Measurements from ENCODE around the gene RAB1B.

RAB1B gene

GRCh38 chr11:66268244-66268951, at the start of gene RAB1B:
Gene RAB1B (plus strand): TSS chr11:66268639. CDS start chr11:66268680, 41 bp downstream.
- DNase-seq (ENCODE audit: low spot score) = peak; percentile 99

- DNase-seq (ENCODE audit: low spot score) = no peak
Observed at GRCh38 chr11:66218846-66219620, 49.4 kb upstream of the RAB1B start.

DNA sequence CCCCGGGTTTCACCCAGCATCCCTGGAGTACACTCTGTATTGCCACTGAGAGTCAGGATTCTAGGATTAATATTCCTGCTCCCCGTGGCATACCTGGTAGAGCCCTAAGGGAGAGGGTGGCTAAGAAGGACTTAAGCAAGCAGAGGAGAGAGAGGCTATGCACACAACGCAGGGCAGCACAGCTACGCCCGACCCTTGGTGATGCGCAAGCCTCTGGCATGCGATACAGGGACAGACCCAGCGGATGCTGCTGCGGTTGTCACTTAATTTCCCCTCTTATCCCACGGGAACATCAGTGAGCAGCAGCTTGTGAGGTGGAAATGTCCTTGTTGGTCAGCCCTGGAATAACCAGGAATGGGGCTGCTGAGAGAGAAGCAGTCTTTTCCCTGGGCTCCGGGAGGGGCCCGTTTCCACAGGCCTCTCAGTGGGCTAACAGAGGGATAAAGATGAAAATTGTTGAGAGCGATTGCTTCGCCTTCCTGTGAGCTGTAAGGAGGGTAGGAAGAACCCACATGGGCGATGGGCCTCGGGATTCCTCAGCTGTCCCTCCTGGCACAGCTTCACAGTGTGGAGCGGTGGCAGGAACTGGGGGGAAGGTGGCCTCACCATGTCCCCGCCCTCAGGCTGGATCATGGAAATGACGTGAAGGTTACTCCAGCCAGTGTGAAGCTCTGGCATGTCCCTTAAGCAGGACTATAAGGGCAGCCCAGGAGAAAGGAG, 48.4 kb upstream of the RAB1B start:
- no peak for DNase-seq (ENCODE audit: low spot score)

DNA sequence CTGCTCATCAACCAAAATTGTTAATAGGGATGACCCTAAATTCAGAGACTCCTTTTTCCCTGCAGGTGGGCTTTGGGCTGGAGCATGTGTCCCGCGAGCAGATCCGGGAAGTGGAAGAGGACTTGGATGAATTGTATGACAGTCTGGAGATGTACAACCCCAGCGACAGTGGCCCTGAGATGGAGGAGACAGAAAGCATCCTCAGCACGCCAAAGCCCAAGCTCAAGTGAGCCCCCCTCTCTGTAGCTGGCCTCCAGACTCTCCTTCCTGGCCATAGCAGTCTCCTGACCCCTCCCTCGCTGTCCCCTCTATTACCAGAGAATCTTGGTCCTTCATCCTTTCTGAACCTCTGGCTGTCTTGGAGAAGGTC, 47.9 kb upstream of the RAB1B start:
- no peak for DNase-seq (ENCODE audit: low spot score)

DNA sequence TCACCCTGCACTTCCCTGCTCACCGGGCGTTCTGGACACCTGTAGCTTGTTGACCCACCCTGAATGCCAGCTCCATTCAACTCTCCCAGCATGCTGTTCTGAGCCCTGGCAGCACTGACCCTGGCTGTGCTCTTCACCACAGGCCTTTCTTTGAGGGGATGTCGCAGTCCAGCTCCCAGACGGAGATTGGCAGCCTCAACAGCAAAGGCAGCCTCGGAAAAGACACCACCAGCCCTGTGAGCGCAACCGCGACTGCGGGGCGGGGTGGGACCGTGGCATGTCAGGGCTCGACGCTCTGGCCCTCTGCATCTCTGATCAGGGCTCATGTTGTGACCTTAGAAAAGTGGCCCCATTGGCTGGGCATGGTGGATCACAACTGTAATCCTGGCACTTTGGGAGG, 47.4 kb upstream of the RAB1B start:
- no peak for DNase-seq (ENCODE audit: low spot score)

GRCh38 chr11:66221726-66222236, 46.7 kb upstream of the RAB1B start:
- DNase-seq (ENCODE audit: low spot score) = no peak

DNA sequence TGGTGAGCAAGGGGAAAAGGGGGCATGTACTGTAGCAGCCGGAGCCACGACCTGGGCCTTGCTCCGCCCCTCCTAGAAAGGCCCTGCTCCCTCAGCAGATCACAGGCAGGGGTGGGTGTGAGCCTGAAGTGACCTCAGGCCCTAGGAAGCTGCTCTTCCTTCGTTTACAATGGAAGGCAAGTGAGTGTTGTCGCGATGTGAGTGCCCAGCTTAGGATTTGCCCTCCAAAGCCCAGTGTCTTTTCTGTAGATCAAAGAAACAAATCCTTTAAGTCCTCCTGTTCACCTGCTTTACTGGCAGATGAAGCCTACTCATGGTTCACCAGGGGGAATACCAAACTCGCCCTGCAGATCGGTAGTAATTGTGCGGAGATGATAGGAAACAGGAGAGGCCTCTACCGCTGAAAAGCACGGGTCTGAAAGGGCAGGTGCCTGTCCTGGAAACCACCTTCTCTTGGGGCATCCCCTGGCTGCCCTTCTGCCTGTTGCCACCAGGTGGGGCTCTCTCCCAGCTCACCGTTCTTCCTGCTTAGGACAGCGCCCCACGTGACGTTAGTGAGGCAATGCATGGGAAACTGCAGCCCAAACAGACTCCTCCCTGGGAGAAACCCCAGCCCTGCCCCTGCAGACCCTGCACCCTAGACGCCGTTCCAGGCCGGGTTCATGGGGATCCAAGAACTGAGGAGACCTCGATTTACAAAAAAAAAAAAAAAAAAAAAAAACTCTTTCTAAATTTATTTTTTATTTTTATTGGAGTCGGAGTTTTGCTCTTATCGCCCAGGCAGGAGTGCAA, 45.9 kb upstream of the RAB1B start:
- peak; percentile 84 for DNase-seq (ENCODE audit: low spot score)

GRCh38 chr11:66224226-66224855, 44.1 kb upstream of the RAB1B start:
- DNase-seq (ENCODE audit: low spot score) = no peak

GRCh38 chr11:66225066-66225465, 43.4 kb upstream of the RAB1B start:
- DNase-seq (ENCODE audit: low spot score) = no peak

GRCh38 chr11:66226101-66226500, 42.3 kb upstream of the RAB1B start:
- no peak for DNase-seq (ENCODE audit: low spot score)

- no peak for DNase-seq (ENCODE audit: low spot score)
Observed at GRCh38 chr11:66227700-66228099, 40.7 kb upstream of the RAB1B start.

DNA sequence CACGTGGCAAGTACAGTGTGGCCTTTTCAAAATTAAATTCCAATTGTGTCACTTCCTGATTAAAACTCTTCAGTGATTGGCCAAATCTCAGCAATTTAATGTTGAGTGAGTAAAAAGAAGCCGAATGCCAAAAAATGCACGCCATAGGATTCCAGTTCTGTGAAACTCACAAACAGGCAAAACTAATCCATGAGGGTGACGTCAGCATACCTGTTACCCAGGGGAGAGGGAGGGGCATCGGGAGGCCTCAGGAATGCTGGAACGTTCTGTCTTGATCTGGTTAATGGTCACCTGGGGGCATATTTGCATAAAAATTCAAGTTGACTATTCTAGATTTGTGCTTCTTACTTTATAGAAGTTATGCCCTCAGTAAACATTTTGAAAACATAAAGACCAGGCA, 39.9 kb upstream of the RAB1B start:
- DNase-seq (ENCODE audit: low spot score) = no peak

DNA sequence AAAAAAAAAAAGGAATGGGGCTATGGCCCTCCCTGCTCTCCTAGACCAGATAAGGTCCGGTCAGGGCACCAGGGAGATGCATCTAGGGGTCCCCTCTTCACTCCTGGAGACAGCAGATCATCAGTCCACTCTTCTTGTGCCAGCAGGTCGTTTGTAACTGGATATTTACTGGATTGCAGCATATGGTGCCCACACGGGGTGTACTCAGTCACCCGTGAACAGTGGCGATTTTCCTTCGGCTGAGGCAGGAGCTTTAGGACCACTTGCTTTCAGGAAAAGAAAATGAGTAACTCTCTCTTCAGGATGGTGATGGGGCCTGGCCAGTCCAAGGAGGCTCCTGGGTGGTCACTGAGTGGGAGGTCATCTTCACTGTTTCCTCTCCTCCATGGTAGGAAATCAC, 38.3 kb upstream of the RAB1B start:
- no peak for DNase-seq (ENCODE audit: low spot score)

DNA sequence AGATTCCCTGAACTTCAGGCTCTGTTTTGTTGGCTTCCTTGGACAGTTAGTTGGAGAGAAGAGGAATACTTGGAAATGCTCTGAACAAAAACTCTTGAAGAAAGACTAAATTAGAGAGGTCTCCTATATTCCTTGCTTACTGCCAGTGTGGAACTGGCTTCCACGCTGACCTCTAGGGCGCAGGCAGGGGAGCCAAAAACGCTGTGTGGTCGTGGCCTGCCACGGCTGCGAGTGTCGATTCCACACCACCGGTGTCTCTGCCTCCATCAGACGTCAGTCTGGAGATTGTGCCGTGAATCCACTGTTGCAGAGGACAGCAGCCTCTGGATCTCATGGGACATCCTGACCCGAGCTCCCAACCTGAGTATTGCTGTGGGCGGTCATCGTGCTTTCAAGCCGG, 37.5 kb upstream of the RAB1B start:
- no peak for DNase-seq (ENCODE audit: low spot score)

DNA sequence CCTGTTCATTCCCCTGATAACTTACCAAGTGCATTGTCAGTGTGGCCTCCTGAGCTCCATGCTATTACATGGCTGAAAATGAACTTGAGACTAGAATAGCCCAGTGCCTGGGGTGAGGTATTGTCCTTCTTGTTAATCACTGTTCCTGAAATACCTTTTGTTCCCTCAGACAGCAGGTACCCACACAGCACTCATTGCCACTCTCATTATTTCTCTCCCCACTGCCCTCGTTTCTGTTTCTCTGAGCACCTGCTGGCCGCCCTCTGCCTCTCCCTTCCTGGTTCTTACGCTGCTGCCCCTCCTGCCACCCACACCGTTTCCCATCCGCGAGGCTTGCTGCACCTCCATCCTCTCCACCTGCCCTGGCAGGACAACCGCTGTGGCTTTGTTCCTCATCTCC, 36.9 kb upstream of the RAB1B start:
- no peak for DNase-seq (ENCODE audit: low spot score)

- DNase-seq (ENCODE audit: low spot score) = no peak
Observed at GRCh38 chr11:66232769-66233168, 35.7 kb upstream of the RAB1B start.

GRCh38 chr11:66233301-66233700, 35.1 kb upstream of the RAB1B start:
- DNase-seq (ENCODE audit: low spot score) = no peak

DNA sequence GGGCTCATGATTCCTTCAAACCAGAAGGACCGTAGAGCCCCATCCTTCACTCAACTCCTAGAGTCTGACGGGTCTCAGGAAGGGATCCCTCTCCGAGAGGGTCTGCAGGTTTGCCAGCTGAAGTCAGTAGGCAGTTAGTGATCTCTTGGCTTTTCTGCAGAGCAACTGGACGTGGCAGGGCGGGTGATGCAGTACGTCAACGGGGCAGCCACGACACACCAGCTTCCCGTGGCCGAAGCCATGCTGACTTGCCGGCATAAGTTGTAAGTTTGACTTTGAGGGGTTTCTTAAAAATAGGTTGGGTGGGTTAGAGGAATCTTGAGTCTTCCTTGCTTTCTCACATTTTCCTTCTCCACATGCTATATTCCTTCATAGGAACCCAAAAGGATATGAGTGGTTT, 33.3 kb upstream of the RAB1B start:
- no peak for DNase-seq (ENCODE audit: low spot score)

DNA sequence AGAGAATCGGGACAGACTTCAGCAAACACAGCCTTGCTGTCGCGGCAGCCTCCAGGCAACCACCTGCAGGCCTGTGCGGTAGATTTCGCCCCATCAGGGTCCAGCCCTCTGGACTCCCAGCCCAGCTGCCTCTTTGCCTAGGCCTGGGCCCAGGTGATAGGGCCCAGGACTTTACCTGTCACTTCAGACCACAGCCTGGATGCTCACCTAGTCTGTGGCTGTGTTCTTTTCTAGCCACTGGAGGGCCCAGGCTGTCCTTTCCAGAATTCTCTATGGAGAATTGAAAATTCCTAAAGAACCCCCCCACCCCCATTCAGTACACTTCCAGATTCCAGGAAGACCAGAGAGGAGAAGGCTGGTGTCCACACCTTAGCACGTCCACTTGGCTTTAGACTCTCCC, 30.6 kb upstream of the RAB1B start:
- DNase-seq (ENCODE audit: low spot score) = no peak

DNA sequence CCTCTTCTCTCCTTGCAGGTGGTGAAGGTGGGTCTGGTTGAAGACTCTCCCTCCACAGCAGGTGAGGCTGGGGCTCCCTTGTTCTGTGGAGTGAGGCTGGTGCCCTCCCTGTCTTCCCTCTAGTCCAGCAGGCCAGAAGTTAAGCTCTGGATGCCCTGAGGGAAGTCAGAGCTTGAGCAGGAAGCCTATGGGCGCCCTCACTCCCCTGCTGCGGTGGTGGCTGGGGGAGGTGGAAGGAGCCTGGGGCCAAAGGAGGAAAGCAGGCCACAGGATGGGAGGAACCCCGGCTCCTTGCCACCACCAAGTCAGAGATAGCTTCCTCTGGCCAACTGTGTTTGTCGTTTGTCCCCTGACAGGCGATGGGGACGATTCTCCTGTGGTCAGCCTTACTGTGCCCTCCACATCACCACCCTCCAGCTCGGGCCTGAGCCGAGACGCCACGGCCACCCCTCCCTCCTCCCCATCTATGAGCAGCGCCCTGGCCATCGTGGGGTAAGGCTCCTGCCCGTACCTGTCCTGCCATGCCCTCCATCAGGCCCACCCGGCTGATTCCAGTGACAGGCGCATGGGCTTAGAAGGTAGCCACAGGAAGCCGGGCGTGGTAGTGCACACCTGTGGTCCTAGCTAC, 29.5 kb upstream of the RAB1B start:
- DNase-seq (ENCODE audit: low spot score) = no peak

DNA sequence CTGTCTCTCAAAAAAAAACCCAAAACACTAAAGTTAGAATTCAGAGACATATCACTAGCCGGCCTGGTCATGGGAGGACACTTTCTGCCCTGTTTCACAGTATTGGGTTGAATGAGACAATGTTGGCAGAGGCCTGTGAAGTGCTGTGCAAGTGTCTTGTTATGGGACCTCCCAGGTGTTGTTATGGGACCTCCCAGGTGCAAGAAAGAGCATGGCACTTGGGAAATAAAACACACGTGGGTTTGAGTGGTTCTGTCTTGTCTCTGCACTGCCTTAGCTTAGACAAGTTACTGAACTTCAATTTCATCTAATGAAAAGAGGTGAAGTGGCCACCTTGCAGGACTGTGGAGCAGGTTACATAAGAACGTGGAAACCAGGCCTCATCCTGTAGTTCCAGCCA, 28.9 kb upstream of the RAB1B start:
- no peak for DNase-seq (ENCODE audit: low spot score)
